Cardiac fibroblast (primary cell): ENCODE data around the gene PIEZO2.
"Not testable (repeated sequence)": the region's sequence is repeated elsewhere in the genome, so short reads cannot be mapped to it uniquely, and the experiment has no call there.

Source experiments
- DNase-seq, 2 donors: peaks; one replicate each; pipeline versions ENCODE4 v3.0.0 to v3.0.0-alpha.2; 2010; ENCODE audit warnings: low read depth in 2 of 2
- H3K4me3 ChIP-seq, 2 donors: replicated peaks in 1 of 2; 1 replicate in 1 of 2; 2 replicates in 1 of 2; pipeline ENCODE4 v1.5.1; 2011; ENCODE audit warnings: low read depth in 2 of 2, low read length in 2 of 2, mild to moderate bottlenecking in 2 of 2, moderate library complexity in 1 of 2
- CTCF ChIP-seq: IDR thresholded peaks from one replicate; pipeline ENCODE4 v1.5.1; 2011; ENCODE audit warnings: low read depth, mild to moderate bottlenecking, low read length, inconsistent platforms

PIEZO2 gene

GRCh38 chr18:10847907-10848306 is 301.5 kb downstream of the PIEZO2 start:
- no peak for TF ChIP-seq CTCF
- DNase-seq = no peak
- no peak overlapping the region for H3K4me3 ChIP-seq

- no peak for TF ChIP-seq CTCF
- H3K4me3 ChIP-seq = no peak overlapping the region
- no peak for DNase-seq
Observed at GRCh38 chr18:10847408-10847790, 302.0 kb downstream of the PIEZO2 start.

- H3K4me3 ChIP-seq = no peak overlapping the region
- DNase-seq = no peak
- no peak for TF ChIP-seq CTCF
Observed at GRCh38 chr18:10846657-10847407, 302.5 kb downstream of the PIEZO2 start.

GRCh38 chr18:10846035-10846434 is 303.3 kb downstream of the PIEZO2 start:
- DNase-seq, H3K4me3 ChIP-seq: not testable (repeated sequence)

- TF ChIP-seq CTCF = no peak
- H3K4me3 ChIP-seq = no peak overlapping the region
Observed at GRCh38 chr18:10843565-10843964, 305.8 kb downstream of the PIEZO2 start.

GRCh38 chr18:10842861-10843260 is 306.5 kb downstream of the PIEZO2 start:
- H3K4me3 ChIP-seq = no peak overlapping the region
- TF ChIP-seq CTCF = no peak
- DNase-seq = peak in 1 of 2 donors; percentile 72

More at GRCh38 chr18:10843565-10843964, 305.8 kb downstream of the PIEZO2 start:
- no peak for DNase-seq

GRCh38 chr18:10842371-10842770 is 307.0 kb downstream of the PIEZO2 start:
- TF ChIP-seq CTCF = no peak
- DNase-seq = no peak
- no peak overlapping the region for H3K4me3 ChIP-seq
